GM19351 (cell line): ENCODE measurements around the gene CRHR2.
"Not testable (repeated sequence)": the region's sequence is repeated elsewhere in the genome, so short reads cannot be mapped to it uniquely, and the experiment has no call there.

Experiments used
- ATAC-seq: cut with Tn5 transposase; IDR thresholded peaks from one replicate; pipeline ENCODE4 v1.9.1; 2021; ENCODE audit warnings: mild to moderate bottlenecking, moderate library complexity; ENCODE audit not compliant: unreplicated experiment

Gene CRHR2

DNA sequence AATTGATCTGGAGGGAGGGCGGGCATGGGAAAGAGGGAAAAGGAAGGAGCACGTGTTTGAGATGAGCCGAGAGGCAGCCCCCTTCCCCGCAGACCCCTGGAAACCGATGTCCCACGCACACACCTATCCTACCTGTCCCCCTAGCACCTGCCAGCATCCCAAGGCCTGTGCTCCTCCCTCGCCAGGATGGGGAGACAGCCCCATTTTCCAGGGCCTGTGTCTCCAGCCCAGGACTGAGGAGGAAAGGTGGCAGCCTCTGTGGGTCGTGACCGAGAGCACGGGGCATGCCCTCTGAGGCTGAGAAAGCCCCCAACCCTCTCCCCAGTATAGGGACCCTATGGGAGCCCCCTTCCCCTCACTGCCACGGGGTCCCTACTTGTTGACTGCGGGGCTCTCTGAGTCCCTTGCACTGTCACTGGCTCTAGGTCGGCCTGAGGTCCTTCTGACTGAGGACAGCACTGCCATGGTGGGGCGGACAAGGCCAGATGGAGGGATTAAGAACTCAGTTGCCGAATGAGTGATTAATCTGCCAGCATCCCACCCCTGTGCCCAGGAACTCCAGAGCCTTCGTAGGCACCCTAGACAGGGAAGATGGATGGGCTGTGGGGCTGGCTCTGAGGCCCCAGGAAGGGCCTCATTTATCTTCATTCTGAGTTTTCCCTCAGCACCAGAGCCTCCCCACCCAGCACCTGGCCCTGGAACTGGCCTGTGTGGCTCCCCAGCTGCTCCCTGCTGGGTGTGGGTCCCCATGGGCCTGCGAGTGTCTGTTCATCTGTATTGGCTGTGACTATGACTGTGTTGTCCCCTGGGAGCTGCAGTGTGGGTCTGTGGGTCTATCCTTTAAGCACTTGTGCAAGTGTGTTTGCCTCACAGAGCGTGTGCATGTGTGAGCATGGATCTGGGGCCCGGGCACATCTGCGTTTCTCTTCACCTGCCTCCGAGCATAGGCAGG, 26.0 kb downstream of the CRHR2 start:
- ATAC-seq, result no peak

DNA sequence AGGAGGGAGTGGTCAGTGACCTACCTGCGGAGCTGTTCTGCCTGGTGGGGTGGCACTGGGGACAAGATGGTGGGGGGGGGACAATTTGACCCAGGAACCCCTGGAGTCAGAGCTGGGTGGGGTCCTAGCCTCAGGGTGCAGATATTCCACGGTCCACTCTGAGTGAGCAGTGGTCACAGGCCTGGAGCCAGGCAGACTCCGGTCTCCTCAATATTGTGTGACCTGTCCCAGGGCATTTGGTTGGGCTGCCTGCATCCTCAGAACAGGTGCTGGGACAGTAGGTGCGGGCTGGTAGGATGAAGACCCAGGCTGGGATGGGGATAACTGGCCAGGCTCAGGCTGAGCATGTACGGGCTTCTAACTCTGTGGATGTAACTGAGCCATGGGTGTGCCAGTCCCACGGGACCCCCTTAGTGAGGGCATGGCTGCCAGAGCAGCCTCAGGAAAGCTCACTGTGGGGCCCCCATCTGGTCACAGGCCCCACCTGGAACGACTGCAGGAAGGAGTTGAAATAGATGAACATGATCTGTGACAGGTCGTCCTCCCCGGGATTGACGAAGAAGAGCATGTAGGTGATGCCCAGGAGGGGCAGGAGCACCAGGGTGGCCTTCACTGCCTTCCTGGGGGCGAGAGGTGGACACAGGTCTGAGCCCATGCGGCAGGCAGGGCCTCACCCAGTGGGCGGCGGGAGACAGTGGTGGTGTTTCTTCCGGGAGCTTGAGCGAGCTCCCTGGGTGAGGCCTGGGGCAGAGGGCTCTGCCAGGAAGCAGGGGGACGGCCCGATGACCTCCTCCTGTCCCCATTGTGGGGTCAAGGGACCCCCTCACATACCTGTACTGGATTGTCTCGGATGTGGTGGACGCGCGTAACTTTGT, 26.9 kb downstream of the CRHR2 start:
- no peak for ATAC-seq

DNA sequence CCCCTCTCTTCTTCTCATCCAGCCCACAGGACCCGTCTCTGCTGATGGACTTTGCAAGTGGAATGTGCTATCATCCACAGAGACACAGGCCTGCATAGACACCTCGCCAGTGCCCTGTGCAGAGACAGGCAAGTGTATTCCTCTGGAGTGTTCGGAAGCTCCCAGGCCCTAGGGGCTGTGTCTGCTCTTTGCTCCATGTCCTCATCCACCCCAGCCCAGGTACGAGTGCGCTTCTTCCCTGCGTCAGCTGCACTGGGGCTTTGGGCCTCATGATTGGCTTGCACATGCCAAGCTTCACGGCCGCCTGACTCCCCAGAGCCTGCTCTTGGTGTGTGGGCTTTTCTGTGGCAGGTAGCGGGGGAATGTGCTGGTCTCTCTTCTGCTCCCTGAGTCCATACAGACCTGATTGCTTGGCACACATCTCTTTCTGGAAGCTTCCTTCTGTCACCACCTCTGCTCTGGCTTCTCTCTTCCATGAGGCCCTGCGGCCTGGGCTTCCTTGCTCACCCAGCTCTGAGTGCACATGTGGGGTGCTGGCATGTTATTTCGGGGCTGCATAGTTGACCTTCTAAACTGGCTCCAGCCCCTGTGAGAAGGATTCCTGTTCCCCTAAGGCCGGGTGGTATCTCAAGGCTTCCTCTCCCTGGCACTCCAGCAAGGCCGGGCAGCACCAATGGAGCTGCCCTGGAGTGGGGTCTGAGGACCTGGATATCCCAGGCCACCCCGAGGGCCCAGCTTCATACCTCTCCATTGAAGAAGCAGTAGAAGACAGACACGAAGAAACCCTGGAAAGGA, 27.8 kb downstream of the CRHR2 start:
- ATAC-seq, result no peak

DNA sequence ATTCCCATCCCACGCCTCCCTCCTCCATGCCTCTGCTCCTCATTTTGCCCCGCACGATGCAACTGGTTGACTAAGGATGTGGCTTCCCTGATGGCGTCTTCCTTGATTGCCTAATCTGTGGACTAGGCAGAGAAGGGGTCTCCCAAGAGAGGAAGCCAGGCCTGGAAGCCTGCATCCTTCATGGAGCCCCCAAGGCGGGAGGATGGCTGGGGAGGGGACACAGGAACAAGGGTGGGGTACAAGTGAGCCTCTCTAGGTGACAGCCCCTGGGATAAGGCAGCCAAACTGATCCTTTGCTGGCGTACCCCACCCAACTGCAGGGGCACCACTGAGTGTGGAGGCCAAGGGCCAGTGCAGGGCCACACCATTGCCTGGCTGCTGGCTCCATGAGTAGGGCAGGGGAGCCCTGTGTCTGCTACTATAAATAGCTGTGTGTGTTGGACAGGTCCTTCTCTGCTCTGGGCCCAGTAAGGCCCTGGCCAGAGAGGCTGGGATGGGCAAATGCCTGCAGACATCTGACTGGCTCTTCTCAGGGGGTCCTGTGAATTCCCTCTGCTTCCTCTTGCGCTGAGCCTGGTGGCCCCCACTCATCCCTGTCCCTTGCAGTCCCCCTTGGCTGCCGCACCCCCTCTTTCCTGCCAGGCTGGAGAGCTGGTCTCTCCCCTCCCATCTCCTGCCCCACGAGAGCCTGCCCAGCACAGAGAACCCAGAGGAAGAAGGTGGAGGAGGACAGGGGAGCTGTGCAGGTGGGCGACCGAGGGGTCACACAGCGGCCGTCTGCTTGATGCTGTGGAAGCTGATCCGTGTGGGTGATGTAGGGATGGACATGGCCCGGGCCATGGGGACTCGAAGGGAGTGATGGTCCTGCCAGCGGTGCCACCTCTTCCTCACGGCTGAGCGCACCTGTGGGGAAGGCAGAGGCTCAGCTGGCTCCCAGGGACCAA, 29.3 kb downstream of the CRHR2 start:
- ATAC-seq, result no peak

DNA sequence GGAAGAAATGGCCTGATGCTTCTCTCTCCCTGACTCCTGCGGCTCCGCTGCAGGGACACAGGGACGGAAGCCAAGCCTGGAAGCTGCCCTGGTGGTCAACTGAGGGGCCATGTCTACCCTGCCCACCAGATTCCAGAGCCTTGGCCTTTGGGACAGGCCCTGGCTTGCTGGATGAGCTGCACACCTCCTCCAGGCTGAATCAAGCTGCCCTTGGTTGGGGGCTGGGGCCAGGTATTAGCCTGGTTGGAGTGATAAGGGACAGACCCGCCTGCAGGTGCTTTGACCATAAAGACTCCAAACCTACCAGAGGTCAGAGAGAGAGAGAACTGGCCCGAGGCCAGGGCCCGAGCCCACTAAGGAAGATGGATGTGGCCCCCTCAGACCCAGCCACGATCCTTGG, 30.1 kb downstream of the CRHR2 start:
- no peak for ATAC-seq

DNA sequence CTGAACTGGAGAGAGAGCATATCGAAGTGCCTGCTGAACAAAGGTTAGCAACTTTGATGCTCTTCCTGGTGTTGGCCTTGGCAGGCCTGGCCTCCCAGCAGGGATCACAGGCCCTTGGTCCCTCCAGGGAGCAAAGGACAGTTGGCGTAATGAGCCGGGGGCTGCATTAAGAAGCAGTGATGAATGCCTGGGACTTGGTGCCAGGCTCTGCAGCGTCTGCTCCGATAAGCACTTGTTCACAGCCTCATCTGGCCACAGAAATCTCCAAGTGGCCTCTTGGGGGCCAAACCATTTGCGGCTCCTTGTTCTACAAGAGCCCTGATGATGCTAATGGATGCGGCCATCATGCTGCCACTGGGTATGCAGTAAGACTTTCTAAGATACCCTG, 31.8 kb downstream of the CRHR2 start:
- no peak for ATAC-seq

DNA sequence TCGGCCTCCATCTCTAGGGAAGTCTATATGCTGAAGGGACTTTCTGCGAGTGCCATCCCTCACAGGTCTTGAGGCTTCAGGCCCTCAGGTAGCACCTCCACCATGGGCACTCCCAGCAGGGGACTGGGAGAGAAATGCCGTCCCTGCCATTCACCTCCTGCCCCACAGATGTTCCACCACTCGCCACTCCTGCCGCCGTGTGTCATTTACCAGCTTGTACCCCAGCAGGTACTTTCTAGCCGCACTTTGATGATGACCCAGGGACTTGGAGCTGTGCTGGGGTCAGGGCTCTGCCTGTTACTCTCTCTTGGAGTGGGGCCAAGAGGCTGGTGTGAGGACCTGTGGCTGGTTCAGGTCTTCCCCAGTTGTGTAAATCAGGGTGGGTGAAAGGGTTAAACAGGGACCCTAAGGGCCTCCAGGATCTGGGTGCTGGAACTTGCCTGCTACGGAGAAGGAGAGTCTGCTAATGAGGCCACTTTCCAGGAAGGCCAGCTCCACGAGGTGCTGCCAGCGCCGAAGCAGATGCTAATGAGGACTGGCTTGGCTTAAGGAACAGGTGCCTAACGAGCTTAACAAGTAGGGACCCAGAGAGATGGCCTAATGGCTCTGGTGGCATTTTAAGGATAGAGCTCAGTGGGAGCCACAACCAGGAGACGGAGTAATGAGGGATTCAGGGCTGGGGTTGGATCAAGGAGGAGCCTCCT, 32.4 kb downstream of the CRHR2 start:
- ATAC-seq, result no peak

DNA sequence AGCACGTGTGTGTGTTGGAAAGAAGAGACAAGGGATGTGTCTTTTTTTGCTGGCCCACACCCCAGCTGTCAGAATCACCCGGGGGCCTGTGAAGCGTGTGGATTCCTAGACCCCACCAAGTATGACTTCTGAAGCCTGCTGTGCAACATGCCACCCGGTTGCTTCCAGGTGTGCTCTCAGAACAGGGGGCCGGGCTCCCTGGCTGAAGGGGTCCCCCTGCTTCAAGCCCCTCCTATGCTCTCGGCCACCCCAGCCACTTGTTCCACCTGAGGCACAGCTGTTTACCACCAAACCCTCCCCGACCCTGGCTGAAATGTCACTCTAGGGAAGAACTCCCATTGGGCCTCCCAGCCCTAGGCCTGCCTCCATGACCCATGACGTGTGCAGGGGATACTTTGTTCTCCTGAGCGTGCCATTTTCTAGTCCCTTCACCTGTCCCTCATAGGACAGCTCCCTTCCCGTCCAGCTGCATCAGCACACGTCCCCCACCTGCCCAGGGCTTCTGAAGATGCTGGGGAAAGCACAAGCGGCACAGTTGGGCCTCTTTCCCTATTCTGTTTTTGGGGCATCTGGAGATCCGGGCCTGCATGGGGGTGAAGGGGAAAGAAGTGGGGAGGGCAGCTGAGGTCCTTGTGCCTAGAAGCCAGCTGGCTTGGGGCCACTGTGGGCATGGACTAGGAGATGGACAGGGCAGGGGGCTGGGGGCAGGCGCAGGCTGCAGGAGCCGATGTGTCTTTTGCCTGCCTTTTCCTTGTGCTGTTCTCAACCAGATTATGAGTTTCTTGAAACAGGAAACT, 33.3 kb downstream of the CRHR2 start:
- no peak for ATAC-seq

DNA sequence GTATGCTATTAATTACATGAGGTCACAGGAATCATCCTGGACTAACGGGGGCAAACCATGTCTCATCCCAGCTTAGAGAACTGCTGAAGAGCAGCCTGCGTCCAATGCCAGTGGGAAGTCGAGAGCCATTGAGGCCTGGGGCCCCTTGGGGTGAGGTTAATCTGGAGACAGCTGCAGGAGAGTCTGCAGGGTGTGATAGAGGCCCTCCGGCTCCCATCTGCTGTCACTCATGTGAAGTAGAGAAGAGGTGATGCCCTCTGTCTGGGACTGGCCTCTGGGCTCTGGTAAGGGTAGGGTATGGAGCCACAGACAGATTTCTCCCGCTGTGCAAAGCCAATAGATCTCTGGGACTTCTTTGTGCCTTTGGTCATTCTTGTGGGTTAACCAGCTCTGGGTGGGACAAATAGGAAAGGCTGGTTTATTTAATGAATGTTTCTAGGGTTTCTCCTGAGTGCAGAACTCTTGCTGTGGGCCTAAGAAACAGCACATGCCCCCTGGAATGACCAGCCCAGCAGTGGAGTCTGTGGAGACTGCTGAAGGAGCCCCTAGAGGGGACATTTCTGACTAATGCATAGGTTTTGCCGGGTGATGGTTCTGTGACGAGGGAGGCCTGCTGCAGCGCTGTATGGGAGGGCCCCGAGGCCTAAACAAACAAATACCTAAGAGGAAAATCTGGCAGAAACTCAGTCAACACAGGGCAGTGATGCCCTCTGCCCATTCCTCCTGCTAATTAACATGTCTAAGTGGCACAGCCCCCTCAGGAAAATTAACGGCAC, 34.5 kb downstream of the CRHR2 start:
- no peak for ATAC-seq

DNA sequence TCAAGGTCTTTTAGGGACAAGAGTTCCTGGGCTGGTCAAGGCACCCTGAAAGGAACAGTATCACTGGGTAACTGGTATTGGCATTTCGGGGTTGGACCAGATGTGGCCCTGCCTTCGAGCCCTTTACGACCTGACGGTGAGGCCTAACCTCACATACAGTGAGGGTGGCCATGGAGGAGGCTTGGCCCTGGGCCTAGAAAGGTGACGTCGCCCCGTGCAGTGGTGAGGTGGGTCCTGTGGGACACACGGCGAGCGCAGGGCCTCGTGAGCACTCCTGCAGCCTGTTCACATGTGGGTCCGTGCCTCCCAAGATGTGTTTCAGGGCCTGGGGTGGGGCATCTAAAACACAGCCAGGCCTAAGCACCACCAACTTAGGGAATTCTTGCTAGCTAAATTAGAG, 36.1 kb downstream of the CRHR2 start:
- no peak for ATAC-seq

DNA sequence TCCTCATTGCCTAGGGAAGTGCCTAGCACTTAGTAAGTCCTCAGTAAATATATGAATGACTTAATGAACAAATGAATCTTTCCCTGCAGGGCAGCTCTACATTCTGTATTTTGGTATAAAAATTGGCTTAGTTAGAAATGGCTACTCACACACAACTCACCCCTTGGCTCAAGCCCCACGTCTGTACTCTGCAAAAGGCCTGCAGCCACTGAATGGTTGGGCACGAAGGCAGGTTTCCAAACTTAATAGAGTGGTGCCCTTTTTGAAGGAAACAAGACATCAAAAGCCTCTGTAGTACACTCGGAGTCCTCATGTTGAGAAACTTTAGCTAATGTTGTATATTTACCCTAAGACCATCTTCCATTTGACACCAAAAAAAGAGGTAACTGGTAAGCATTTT, 36.6 kb downstream of the CRHR2 start:
- no peak for ATAC-seq

DNA sequence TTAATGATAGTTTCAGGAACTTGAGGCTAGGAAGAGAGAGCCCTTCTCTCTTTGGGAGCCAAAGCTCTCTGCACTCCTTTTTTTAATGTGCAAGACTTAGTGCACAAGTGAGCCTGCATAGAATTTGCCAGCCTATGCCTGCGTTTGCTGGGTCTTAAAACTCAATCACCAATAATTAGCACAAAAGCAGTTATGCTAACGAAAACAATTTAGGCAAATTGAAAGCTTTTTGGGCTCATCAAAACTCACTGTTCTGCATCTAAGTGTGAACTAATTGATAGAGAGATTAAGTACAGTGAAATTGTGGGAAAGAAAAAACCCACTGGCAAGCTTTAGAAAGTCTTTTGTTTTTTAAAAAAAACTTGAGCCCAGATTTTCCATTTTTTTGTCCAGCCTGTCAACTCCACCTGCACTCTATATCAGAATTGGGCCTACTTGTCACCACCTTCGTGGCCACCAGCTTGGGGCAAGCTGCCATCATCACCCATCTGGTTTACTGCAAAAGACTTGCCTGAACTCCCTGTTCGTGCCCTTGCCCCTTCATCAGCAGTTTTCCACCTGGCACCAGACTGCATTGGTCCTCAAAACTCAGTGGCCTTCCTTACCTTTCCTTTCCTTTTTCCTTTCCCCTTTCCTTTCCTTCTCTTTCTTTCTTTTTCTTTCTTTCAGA, 37.8 kb downstream of the CRHR2 start:
- no peak for ATAC-seq

DNA sequence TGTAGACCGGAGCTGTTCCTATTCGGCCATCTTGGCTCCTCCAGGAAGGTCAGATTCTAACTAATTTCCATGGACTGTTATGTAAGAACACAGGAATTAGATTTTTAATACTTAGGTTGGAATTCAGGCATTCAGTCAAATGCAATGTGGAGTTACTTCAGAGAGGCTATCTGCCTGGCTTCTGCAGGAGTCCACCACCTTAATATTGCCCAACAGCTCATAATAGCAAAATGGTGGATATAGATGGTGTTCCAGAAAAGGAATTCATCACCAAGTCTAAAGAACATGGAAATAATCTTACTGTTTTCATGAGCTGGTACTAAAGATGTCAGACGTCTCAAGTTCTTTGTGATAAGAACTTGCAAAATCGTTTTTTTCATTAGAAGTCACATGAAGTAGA, 39.5 kb downstream of the CRHR2 start:
- no peak for ATAC-seq

DNA sequence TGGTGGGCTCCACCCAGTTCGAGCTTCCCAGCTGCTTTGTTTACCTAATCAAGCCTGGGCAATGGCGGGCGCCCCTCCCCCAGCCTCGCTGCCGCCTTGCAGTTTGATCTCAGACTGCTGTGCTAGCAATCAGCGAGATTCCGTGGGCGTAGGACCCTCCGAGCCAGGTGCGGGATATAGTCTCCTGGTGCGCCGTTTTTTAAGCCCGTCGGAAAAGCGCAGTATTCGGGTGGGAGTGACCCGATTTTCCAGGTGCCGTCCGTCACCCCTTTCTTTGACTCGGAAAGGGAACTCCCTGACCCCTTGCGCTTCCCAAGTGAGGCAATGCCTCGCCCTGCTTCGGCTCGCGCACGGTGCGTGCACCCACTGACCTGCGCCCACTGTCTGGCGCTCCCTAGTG, 39.9 kb downstream of the CRHR2 start:
- not testable (repeated sequence) for ATAC-seq

DNA sequence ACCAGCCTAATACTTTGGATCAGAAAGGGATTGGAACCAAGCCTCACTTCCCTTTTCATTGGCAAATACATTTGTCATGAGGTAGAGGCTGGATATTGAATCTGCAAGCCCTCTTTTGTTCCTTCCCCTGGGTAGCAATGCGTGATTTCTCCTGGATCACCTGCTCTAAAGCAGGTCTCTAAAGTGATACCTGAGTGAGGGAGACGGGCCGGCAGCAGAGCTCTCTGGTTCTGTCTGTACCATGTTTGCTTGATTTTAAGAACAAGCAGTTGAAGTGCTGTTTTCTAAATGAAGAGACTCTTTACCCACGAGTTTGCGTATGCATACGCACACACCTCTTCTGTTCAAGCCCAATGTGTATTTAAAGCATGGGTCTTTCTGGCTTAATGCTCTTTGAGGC, 46.5 kb downstream of the CRHR2 start:
- no peak for ATAC-seq

DNA sequence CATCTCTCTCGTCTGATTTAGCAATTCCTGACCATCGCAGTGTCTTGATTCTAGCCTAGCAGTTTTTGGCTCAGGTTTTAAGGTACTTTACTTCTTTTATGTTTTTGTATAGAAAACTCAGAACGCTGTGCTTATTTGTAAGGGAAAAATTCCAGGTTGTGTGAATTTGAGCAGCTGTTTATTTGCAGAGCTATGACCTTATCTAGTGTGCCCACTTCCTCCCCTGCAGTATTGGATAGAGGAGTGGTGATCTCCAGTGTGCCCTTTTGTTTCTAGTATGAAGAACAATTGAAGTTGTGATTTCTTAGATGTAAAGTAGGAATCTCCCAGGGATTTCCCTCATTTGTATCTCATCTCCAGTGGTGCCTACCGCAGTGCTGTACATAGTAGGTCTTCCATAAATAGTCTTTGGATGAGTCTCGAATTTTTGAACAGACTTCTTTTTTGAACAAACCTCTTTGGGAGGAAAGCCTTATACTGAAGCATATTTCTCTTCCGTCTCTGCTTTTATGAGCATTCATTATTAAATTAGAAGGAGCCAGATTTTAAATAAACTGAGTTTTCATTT, 47.5 kb downstream of the CRHR2 start:
- ATAC-seq, result no peak

DNA sequence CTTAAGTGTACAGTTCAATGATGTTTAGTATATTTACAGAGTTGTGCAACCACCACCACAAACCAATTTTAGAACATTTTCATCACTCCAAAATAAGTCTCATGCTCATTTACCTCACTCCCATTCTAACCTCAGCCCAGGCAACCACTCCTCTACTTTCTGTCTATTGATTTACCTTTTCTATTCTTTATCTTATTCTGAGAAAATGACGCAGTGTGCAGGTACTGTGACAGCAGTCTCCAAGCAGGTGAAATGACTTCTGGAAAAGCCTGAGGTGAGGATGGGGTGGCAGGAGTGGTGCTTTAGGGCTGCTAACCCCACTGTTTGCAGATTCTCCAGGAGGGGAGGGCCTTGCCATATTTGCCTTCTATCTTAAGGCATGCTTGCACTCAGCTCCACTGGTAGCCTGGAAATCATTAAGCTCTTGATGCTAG, 48.0 kb downstream of the CRHR2 start:
- ATAC-seq, result no peak
